GM12878 (cell line): ENCODE measurements around the gene IL1R2. TPM values are rescaled to one million over a fixed set of nuclear protein-coding genes. Genes with fewer than 3 reads are reported as not detected.

Source experiments
- ATAC-seq: fragments of 200-7000 bp; cut with Tn5 transposase; 3 replicates; pipeline ENCODE4 v1.9.1; 2020; ENCODE audit warnings: mild to moderate bottlenecking, moderate library complexity
- BruUV-seq: library from RNA; stranded (reverse); fragments of 400-500 nt; replicated peaks from 2 replicates; lab custom pipeline; 2021; lab: Mats Ljungman, UMichigan
- CTCF ChIA-PET: fragments of 300-600 bp; sonication (Branson Sonifier 250); formaldehyde crosslinking; extraction: SDS; loops from one replicate; lab custom pipeline; 2021; ENCODE audit warnings: inconsistent platforms; lab: Yijun Ruan, JAX
- POLR2A ChIA-PET: fragments of 350-600 bp; formaldehyde crosslinking; extraction: SDS; loops from one replicate; lab custom pipeline; 2021; ENCODE audit warnings: inconsistent platforms; lab: Charles Lee
- RAD21 ChIA-PET: fragments of 300-600 bp; sonication (Branson Sonifier 250); formaldehyde crosslinking; loops from one replicate; lab custom pipeline; 2023; ENCODE audit warnings: antibody characterized with exemption; ENCODE audit not compliant: unreplicated experiment; lab: Charles Lee
- SMC1A ChIA-PET: fragments of 300-600 bp; sonication (Branson Sonifier 250); formaldehyde crosslinking; loops from one replicate; lab custom pipeline; 2023; ENCODE audit not compliant: unreplicated experiment, uncharacterized antibody; lab: Charles Lee
- DNase-seq: peaks from one replicate; pipeline ENCODE4 v3.0.0-alpha.2; 2011; ENCODE audit warnings: low read depth, low spot score
- FAIRE-seq: peaks from 3 replicates; lab custom pipeline; 2011; peaks lifted over from hg19 to GRCh38; lab: Jason Lieb, UNC
- H2AFZ ChIP-seq: 2 replicates; pipeline ENCODE4 v1.6.0; 2011; ENCODE audit warnings: low read depth, low read length, control low read depth; ENCODE audit not compliant: control insufficient read depth
- H3K27ac ChIP-seq: 2 replicates; pipeline ENCODE4 v1.5.1; 2011; ENCODE audit warnings: control low read depth; ENCODE audit not compliant: control insufficient read depth, insufficient read depth
- H3K27me3 ChIP-seq, 2 experiments: replicated peaks in 1 of 2; 2 replicates each; pipeline versions ENCODE4 v1.6.0 to v1.6.1; 2011; ENCODE audit warnings: low read length in 1 of 2; ENCODE audit not compliant: control insufficient read depth in 2 of 2, insufficient read depth in 2 of 2
- H3K36me3 ChIP-seq, 2 experiments: 2 replicates each; pipeline ENCODE4 v1.5.1; 2011; ENCODE audit warnings: low read length in 1 of 2; ENCODE audit not compliant: control insufficient read depth in 2 of 2, insufficient read depth in 2 of 2
- H3K4me1 ChIP-seq: 2 replicates; pipeline ENCODE4 v1.6.1; 2011; ENCODE audit warnings: mild to moderate bottlenecking, low read length, moderate library complexity, mixed read lengths; ENCODE audit not compliant: control insufficient read depth, insufficient read depth
- H3K4me2 ChIP-seq: 2 replicates; pipeline ENCODE4 v1.6.0; 2011; ENCODE audit warnings: control low read depth; ENCODE audit not compliant: control insufficient read depth, insufficient read depth
- H3K4me3 ChIP-seq: fragments of 200-600 bp; sonication (generic); 2 replicates; pipeline ENCODE4 v1.5.1; 2016
- H3K79me2 ChIP-seq: 2 replicates; pipeline ENCODE4 v1.6.0; 2011; ENCODE audit warnings: low read length; ENCODE audit not compliant: control insufficient read depth, insufficient read depth
- H3K9ac ChIP-seq: 2 replicates; pipeline ENCODE4 v1.8.0; 2011; ENCODE audit warnings: low read length, control low read depth, mixed read lengths; ENCODE audit not compliant: control insufficient read depth, insufficient read depth
- H3K9me3 ChIP-seq: replicated peaks from 3 replicates; pipeline ENCODE4 v1.5.1; 2011; ENCODE audit warnings: mild to moderate bottlenecking, low read length; ENCODE audit not compliant: control insufficient read depth, insufficient read depth
- H4K20me1 ChIP-seq: 2 replicates; pipeline ENCODE4 v1.6.0; 2011; ENCODE audit not compliant: control insufficient read depth, insufficient read depth
- CBFB ChIP-seq: IDR thresholded peaks from 2 replicates; pipeline ENCODE4 v1.6.1; 2016; ENCODE audit warnings: antibody characterized with exemption, low read depth
- CUX1 ChIP-seq: IDR thresholded peaks from 2 replicates; pipeline ENCODE4 v1.6.1; 2012; ENCODE audit warnings: improper control_type of control experiment, low read depth, low read length; ENCODE audit not compliant: insufficient replicate concordance
- NR2F1 ChIP-seq: fragments of 450-650 bp; conservative IDR thresholded peaks from 2 replicates; pipeline ENCODE4 v1.6.1; 2017; ENCODE audit warnings: mild to moderate bottlenecking
- POLR2AphosphoS2 ChIP-seq: IDR thresholded peaks from 2 replicates; pipeline ENCODE4 v1.6.1; 2011; ENCODE audit warnings: low read depth, mild to moderate bottlenecking, low read length, improper control_type of control experiment, moderate library complexity
- TBL1XR1 ChIP-seq: IDR thresholded peaks from 2 replicates; pipeline ENCODE4 v1.6.1; 2012; ENCODE audit warnings: low read depth, low read length, improper control_type of control experiment
- WGBS: methylation state at CpG from one replicate; pipeline ENCODE4 v1.1.6; 2016; ENCODE audit warnings: low lambda C conversion rate; ENCODE audit not compliant: insufficient replicate concordance, insufficient coverage; ENCODE audit errors: missing lambda C conversion rate; 5-methylcytosine and 5-hydroxymethylcytosine counted together
- in situ Hi-C: fragments of 300-500 bp; cut with MboI; formaldehyde crosslinking; loops from 9 replicates; pipeline ENCODE4 v1.14.3; 2018; ENCODE audit warnings: mixed read lengths
- intact Hi-C: fragments of 100-400 bp; cut with micrococcal nuclease; formaldehyde crosslinking; loops from one replicate; pipeline ENCODE4 v1.14.2; 2022; ENCODE audit not compliant: unreplicated experiment
- polyA plus RNA-seq, 11 experiments: library from polyadenylated mRNA; depleted of rRNA in 4 of 11; unstranded in 6 of 11; stranded (reverse) in 5 of 11; fragments of >200 nt; fragmentation: Nextera tagmentation in 4 of 11; fragmentation: Illumina TruSeq in 1 of 11; extraction: Ambion mirVana in 4 of 11; extraction: Trizol in 1 of 11; gene quantifications; 1 replicate in 1 of 11; 2 replicates in 10 of 11; pipeline versions ENCODE4 v1.2.1 to v1.2.3, GENCODE V29; 2011 to 2016; ENCODE audit warnings: inconsistent platforms in 2 of 11, missing spikeins in 2 of 11, low read depth in 1 of 11
- total RNA-seq, 4 experiments: library from RNA; depleted of rRNA in 3 of 4; stranded (reverse); fragments of >200 nt in 3 of 4; fragmentation: Illumina TruSeq in 1 of 4; extraction: Trizol in 1 of 4; gene quantifications; 2 replicates each; pipeline versions ENCODE4 v1.2.1 to v1.2.3, GENCODE V29; 2013 to 2021

The IL1R2 gene
- total and polyA plus RNA-seq, 10 of the 15 experiments (the other 5 are each of a cell fraction or from before 2014, with no cell fraction given) = 0.44 to 6.4 (median 0.62) TPM

DNA sequence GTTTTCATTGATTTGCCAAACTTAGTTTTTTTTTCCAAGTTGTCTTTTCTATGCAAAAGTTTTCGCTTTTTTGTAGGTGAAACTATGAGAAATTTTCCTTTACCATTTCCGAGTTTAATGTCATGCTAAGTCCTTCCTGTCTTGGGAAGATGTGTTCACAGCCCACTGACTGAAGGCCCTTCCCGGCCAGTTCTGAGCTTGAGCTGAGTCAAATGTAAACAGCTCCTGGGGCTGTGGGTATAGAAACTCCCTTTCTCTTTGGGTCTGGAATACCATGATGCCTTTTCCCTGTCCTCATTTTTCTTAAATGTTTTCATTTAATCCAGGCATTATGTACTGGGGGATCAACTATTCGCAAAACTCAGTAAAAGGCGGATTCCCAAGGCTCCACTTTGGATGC lies 81.0 kb downstream of the IL1R2 start (continued):
- no peak for TF ChIP-seq CUX1
- TF ChIP-seq TBL1XR1 = no peak

DNA sequence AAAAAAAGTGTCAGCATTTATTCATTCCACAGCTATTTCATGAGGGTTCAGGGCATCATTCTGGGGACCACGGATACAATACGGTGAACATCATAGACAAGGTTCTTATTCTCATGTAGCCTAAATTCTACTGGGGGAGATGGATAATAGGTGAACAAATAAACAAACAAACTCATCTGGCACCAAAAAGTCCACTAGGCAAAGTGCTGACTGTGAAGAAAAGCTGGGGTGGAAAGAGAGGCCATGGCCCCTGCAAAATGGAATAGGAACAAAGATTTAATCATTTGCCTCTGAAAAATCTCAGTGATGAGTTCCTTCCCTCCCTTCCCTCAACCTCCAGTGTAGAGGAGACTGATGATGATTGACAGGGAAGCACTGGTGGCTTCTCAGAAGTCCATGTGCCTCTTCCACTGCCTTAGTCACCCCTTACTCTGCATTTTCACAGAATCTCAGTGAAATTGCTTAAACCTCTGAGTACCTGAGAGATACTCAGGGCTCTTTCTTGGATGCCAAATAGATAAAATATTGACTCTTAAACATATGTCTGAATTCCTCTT lies 81.5 kb downstream of the IL1R2 start:
- no peaks in the 10 kb centered on the region; the same call in 2 of the 3 replicates for H3K9me3 ChIP-seq
- ChIA-PET RAD21 (interaction anchor here (0.7 to 1.8 kb wide), 8 partner anchors 15 to 378 kb away, joined by 3 to 9 read pairs (median 4); no protein-coding TSS in a partner anchor), POLR2A (no interaction called here), SMC1A (interaction anchor here (0.8 to 4.0 kb wide), 17 partner anchors 10 to 167 kb away, joined by 3 to 24 read pairs (median 6); no protein-coding TSS in a partner anchor), CTCF (interaction anchor here (1.0 to 2.2 kb wide), 10 partner anchors 10 to 167 kb away, joined by 3 to 10 read pairs (median 4); no protein-coding TSS in a partner anchor)
- DNase-seq = no peak
- WGBS = 78% methylated on average over 2 of the region's 2 CpGs
- H3K4me3 ChIP-seq = no peak overlapping the region
- no peak overlapping the region for H3K9ac ChIP-seq
- no peak overlapping the region for H3K27ac ChIP-seq
- in situ Hi-C loops = no loop called here
- no peaks in the 10 kb centered on the region for H3K36me3 ChIP-seq
- no peak for ATAC-seq
- no TSS peak for BruUV-seq
- intact Hi-C loops = no loop called here
- 0 out of 2 replicates have a peak, but pooled peaks cover 4% of the 10 kb centered on the region for H3K4me1 ChIP-seq
- H4K20me1 ChIP-seq = no peaks in the 10 kb centered on the region
- no peak for FAIRE-seq
- no peaks in the 10 kb centered on the region for H3K27me3 ChIP-seq
- H2AFZ ChIP-seq = no peak overlapping the region
- no peaks in the 10 kb centered on the region for H3K79me2 ChIP-seq
- no peak for TF ChIP-seq POLR2AphosphoS2
- TF ChIP-seq CBFB = no peak
- no peak for TF ChIP-seq NR2F1
- no peak overlapping the region for H3K4me2 ChIP-seq
